ENCODE results near the gene GLDC. TPM values are rescaled to one million over a fixed set of nuclear protein-coding genes. Genes with fewer than 3 reads are reported as not detected.

Gene GLDC
- total RNA-seq, 8 experiments from 2014 or later = 0.76 to 58.7 (median 26.8) TPM

- H3K27ac ChIP-seq = no peak overlapping the region
- no peak for ATAC-seq (replicated peaks in 6 of 8)
- no peak overlapping the region for H3K4me3 ChIP-seq
- peaks cover 0 to 5% of the 10 kb centered on the region in 2 donors for H3K4me1 ChIP-seq (replicated peaks in 1 of 2)
- 0 to 100% (median 86%) methylated on average over 1 to 3 of the region's 11 CpGs; no CpG with 5 or more reads in 5 of the 10 experiments for WGBS, 10 experiments
- in situ Hi-C loops (cut with MboI; ENCODE audit: low pct_unique_long_range_greater_than_20kb in 2 of 9, low sequenced_read_pairs in 9 of 9, unreplicated experiment in 9 of 9) = no loop called here
Measured at GRCh38 chr9:6609497-6610016, 36.0 kb downstream of the GLDC start.

DNA sequence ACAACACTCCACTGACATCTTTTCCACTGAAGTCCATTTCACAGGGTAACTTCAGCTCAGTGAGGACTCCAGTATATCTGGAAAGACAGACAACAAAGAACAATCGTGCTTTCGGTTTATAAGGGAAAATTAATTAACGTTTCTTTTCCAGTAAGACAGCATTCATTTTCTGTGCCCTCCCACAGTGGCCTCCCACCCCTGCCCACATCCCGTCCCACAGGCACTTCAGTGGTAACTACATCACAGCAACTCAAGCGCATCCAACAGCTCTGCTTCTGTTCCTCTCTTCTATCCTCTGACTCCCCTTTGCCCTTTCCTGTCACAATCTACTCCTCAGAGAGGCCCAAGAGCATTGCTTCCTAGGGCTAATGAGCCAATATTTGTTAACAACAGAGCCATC, 40.3 kb downstream of the GLDC start:
- H3K27ac ChIP-seq = no peak overlapping the region
- in situ Hi-C loops (cut with MboI; ENCODE audit: low pct_unique_long_range_greater_than_20kb in 2 of 9, low sequenced_read_pairs in 9 of 9, unreplicated experiment in 9 of 9) = no loop called here
- H3K4me3 ChIP-seq = no peak overlapping the region
- WGBS, 10 experiments = 0 to 94% (median 80%) methylated on average over 1 to 5 of the region's 5 CpGs; no CpG with 5 or more reads in 3 of the 10 experiments
- no peaks in the 10 kb centered on the region for H3K4me1 ChIP-seq (replicated peaks in 1 of 2)
- no peak for ATAC-seq (replicated peaks in 6 of 8)

- in situ Hi-C loops (cut with MboI; ENCODE audit: low pct_unique_long_range_greater_than_20kb in 2 of 9, low sequenced_read_pairs in 9 of 9, unreplicated experiment in 9 of 9) = no loop called here
- Histone ChIP-seq H3K4me3 (no peak overlapping the region), H3K27ac (no peak overlapping the region), H3K4me1 (replicated peaks in 1 of 2) (peaks cover 0 to 4% of the 10 kb centered on the region in 2 donors)
- 70 to 100% (median 95%) methylated on average over 1 to 3 of the region's 4 CpGs; no CpG with 5 or more reads in 6 of the 10 experiments for WGBS, 10 experiments
- no peak for ATAC-seq (replicated peaks in 6 of 8)
Measured at GRCh38 chr9:6600426-6600825, 45.1 kb downstream of the GLDC start.

DNA sequence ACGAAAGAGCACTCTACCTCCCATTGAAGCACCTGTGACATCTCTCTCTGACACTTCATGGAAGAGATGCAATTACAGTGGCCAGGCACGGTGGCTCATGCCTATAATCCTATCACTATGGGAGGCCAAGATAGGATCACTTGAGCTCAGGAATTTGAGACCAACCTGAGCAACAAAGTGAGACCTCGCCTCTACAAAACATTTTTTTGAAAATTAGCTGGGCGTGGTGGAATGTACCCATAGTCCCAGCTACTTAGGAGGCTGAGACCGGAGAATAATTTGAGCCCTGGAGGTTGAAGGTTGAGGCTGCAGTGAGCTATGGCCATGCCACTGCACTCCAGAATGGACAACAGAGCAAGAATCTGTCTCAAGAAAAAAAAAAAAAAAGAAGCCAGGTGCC, 45.5 kb downstream of the GLDC start:
- no peak overlapping the region for H3K27ac ChIP-seq
- peaks cover 0 to 4% of the 10 kb centered on the region in 2 donors for H3K4me1 ChIP-seq (replicated peaks in 1 of 2)
- WGBS, 10 experiments = 29 to 100% (median 94%) methylated on average over 1 to 5 of the region's 5 CpGs; no CpG with 5 or more reads in 1 of the 10 experiments
- in situ Hi-C loops (cut with MboI; ENCODE audit: low pct_unique_long_range_greater_than_20kb in 2 of 9, low sequenced_read_pairs in 9 of 9, unreplicated experiment in 9 of 9) = no loop called here
- H3K4me3 ChIP-seq = no peak overlapping the region
- no peak for ATAC-seq (replicated peaks in 6 of 8)

GRCh38 chr9:6598249-6598725, 47.2 kb downstream of the GLDC start:
- Histone ChIP-seq H3K4me3 (no peak overlapping the region), H3K27ac (no peak overlapping the region), H3K4me1 (replicated peaks in 1 of 2) (peaks cover 0 to 4% of the 10 kb centered on the region in 2 donors)
- in situ Hi-C loops (cut with MboI; ENCODE audit: low pct_unique_long_range_greater_than_20kb in 2 of 9, low sequenced_read_pairs in 9 of 9, unreplicated experiment in 9 of 9) = loop anchor here in 2 of 9 experiments (25.0 kb wide), 1 partner anchor 89 kb away; no protein-coding TSS in a partner anchor
- 28 to 100% (median 75%) methylated on average over 2 to 4 of the region's 4 CpGs; no CpG with 5 or more reads in 1 of the 10 experiments for WGBS, 10 experiments
- ATAC-seq (replicated peaks in 6 of 8) = peak in 5 of 8 experiments; percentile 20 to 47 (median 36)

- 18 to 100% (median 87%) methylated on average over 1 to 4 of the region's 4 CpGs; no CpG with 5 or more reads in 2 of the 10 experiments for WGBS, 10 experiments
- H3K27ac ChIP-seq = no peak overlapping the region
- no peaks in the 10 kb centered on the region for H3K4me1 ChIP-seq (replicated peaks in 1 of 2)
- ATAC-seq (replicated peaks in 6 of 8) = no peak
- H3K4me3 ChIP-seq = no peak overlapping the region
- in situ Hi-C loops (cut with MboI; ENCODE audit: low pct_unique_long_range_greater_than_20kb in 2 of 9, low sequenced_read_pairs in 9 of 9, unreplicated experiment in 9 of 9) = loop anchor here in 2 of 9 experiments (25.0 kb wide), 1 partner anchor 95 kb away; no protein-coding TSS in a partner anchor
Measured at GRCh38 chr9:6592791-6593190, 52.7 kb downstream of the GLDC start.

DNA sequence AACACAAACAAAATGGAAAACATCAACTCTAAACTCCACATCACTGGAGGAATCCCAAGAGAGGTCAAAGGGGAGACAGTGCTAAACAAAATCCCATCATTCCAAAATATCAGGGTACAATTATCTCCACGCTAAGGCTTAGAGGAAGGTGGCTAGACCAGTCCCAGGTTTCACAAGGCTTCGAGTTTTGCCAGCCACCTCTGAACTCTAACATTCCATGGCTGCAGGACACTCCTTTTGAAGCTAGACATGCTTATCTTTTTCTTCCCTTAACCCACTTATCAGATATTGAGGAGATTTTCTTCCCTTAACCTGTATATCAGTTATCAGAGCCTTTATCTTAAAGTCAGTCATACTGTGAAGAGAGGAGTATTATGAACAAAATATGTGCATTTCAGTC, 53.3 kb downstream of the GLDC start:
- WGBS, 10 experiments = 33 to 100% (median 75%) methylated on average over 1 to 2 of the region's 2 CpGs; no CpG with 5 or more reads in 6 of the 10 experiments
- H3K27ac ChIP-seq = no peak overlapping the region
- in situ Hi-C loops (cut with MboI; ENCODE audit: low pct_unique_long_range_greater_than_20kb in 2 of 9, low sequenced_read_pairs in 9 of 9, unreplicated experiment in 9 of 9) = loop anchor here in 2 of 9 experiments (25.0 kb wide), 1 partner anchor 95 kb away; no protein-coding TSS in a partner anchor
- H3K4me1 ChIP-seq (replicated peaks in 1 of 2) = no peaks in the 10 kb centered on the region
- ATAC-seq (replicated peaks in 6 of 8) = no peak
- no peak overlapping the region for H3K4me3 ChIP-seq

DNA sequence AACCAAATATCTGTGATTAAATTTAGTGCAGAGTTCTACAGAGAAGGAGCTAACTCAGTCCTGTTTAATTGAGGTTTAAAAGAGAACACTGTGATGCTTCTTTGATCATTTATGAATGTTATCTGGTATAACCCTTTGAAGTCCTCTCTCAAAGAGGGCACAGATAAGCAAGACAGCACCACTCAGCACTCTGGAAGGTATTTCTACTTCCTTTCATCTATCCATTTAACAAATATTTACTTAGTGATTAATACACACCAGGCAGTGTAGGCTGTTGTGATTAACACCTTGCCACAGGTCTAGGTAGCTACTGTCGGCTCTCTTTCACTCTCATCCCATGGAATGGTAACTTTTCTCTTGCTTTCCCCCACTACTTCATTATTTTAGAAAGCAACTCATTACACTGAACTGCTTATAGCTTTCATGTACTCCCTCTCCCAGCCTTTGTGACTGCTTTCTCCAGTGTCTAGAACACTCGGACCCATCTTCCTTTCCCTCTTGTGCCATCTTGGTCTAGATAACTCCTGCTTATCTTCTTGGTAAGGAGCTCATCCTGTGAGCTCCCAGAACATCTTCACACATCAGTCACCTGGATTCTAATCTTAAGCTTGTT, 54.7 kb downstream of the GLDC start:
- WGBS, 10 experiments = 0 to 100% (median 98%) methylated on average over 1 to 2 of the region's 2 CpGs; no CpG with 5 or more reads in 2 of the 10 experiments
- Histone ChIP-seq H3K4me3 (no peak overlapping the region), H3K4me1 (replicated peaks in 1 of 2) (no peaks in the 10 kb centered on the region), H3K27ac (no peak overlapping the region)
- in situ Hi-C loops (cut with MboI; ENCODE audit: low pct_unique_long_range_greater_than_20kb in 2 of 9, low sequenced_read_pairs in 9 of 9, unreplicated experiment in 9 of 9) = loop anchor here in 2 of 9 experiments (25.0 kb wide), 1 partner anchor 96 kb away; no protein-coding TSS in a partner anchor
- ATAC-seq (replicated peaks in 6 of 8) = no peak

- H3K4me1 ChIP-seq (replicated peaks in 1 of 2) = no peaks in the 10 kb centered on the region
- 60 to 100% (median 97%) methylated on average over 1 to 2 of the region's 2 CpGs; no CpG with 5 or more reads in 4 of the 10 experiments for WGBS, 10 experiments
- in situ Hi-C loops (cut with MboI; ENCODE audit: low pct_unique_long_range_greater_than_20kb in 2 of 9, low sequenced_read_pairs in 9 of 9, unreplicated experiment in 9 of 9) = loop anchor here in 2 of 9 experiments (25.0 kb wide), 1 partner anchor 97 kb away; no protein-coding TSS in a partner anchor
- H3K4me3 ChIP-seq = no peak overlapping the region
- no peak for ATAC-seq (replicated peaks in 6 of 8)
- H3K27ac ChIP-seq = no peak overlapping the region
Measured at GRCh38 chr9:6590334-6590733, 55.2 kb downstream of the GLDC start.

DNA sequence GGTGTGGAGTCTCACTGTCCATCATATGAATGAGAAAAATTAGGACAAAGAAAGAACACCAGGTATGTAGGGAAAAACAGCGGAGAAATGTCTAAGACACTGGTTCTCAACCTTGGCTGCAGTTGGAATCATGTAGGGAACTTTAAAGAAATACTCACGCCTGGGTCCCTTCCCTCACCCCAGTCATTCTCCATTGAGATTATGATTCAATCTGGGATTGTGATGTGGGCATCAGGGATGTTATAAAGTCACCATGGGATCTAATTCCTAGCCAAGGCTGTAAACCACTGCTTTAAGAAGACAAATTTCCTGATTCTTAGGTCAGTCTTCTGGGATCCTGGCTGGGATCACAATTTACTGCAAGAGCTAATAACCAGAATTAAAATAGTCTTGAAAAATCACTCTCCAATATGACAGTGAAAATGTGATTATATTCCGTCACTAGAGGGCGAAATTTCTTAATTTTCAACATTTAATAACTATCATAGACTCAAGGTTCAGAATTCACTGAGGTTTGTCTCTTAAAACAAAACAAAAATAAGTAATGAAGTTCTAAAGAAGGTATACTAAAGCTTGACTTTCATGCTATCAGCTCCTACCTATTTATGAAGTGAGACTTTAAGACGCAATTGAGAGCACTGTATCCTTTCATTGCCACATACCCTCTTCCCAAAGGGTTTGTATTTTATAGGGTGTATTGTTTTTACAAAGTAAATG, 60.5 kb downstream of the GLDC start:
- Histone ChIP-seq H3K4me1 (replicated peaks in 1 of 2) (no peaks in the 10 kb centered on the region), H3K4me3 (no peak overlapping the region), H3K27ac (no peak overlapping the region)
- 20 to 88% (median 49%) methylated on average over 3 to 5 of the region's 5 CpGs; no CpG with 5 or more reads in 1 of the 10 experiments for WGBS, 10 experiments
- ATAC-seq (replicated peaks in 6 of 8) = peak in 3 of 8 experiments; percentile 58 to 68 (median 61)
- in situ Hi-C loops (cut with MboI; ENCODE audit: low pct_unique_long_range_greater_than_20kb in 2 of 9, low sequenced_read_pairs in 9 of 9, unreplicated experiment in 9 of 9) = loop anchor here in 3 of 9 experiments (10.0 to 25.0 kb wide), 2 partner anchors 80 to 102 kb away; no protein-coding TSS in a partner anchor

DNA sequence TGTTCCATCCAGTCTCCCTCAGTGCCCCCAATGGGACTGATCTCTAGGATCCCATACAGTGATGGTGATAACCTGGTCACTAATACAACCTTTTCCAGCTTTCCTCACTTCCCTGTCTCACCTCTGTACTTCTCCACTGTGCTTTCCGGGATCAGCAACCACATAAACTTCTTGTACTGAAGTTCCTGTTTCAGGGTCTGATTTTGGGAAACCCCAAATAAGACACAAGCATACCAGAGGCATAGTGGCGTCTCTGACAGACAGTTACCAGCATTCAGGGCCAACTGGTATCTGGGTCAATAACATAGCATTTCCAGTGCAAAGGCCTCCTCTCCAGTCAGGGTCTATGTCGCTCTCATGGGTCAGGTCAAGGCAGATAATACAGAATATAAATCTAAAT, 64.3 kb downstream of the GLDC start:
- ATAC-seq (replicated peaks in 6 of 8) = no peak
- in situ Hi-C loops (cut with MboI; ENCODE audit: low pct_unique_long_range_greater_than_20kb in 2 of 9, low sequenced_read_pairs in 9 of 9, unreplicated experiment in 9 of 9) = loop anchor here in 3 of 9 experiments (10.0 to 25.0 kb wide), 2 partner anchors 84 to 106 kb away; no protein-coding TSS in a partner anchor
- WGBS, 10 experiments = 54 to 100% (median 89%) methylated on average over 1 to 3 of the region's 3 CpGs; no CpG with 5 or more reads in 3 of the 10 experiments

DNA sequence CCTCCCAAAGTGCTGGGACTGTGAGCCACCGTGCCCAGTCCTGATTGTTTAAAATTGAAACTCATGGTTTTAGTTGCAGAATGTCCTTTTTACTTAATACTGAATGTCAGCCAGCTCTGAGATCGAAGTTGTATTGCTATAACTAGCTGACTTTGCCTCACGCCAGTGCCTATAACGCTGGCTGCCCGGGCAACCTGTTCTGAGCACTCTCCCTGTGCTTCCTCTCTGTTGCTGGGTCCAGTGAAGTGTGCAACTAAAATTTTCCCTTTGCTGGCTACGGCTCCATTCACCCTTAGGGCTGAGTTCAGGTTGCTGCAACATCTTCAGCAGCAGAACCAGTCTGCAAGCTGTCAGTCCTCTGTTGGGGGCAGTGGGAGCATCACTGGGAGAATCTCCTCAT, 65.9 kb downstream of the GLDC start:
- 40 to 100% (median 87%) methylated on average over 1 to 5 of the region's 6 CpGs; no CpG with 5 or more reads in 1 of the 10 experiments for WGBS, 10 experiments

More for the DNA sequence above, 64.3 kb downstream of the GLDC start:
- Histone ChIP-seq H3K4me3 (no peak overlapping the region), H3K4me1 (replicated peaks in 1 of 2) (no peaks in the 10 kb centered on the region), H3K27ac (no peak overlapping the region)

More for the DNA sequence above, 65.9 kb downstream of the GLDC start:
- Histone ChIP-seq H3K27ac (no peak overlapping the region), H3K4me1 (replicated peaks in 1 of 2) (no peaks in the 10 kb centered on the region), H3K4me3 (no peak overlapping the region)
- ATAC-seq (replicated peaks in 6 of 8) = peak in 2 of 8 experiments; percentile 35 to 80
- in situ Hi-C loops (cut with MboI; ENCODE audit: low pct_unique_long_range_greater_than_20kb in 2 of 9, low sequenced_read_pairs in 9 of 9, unreplicated experiment in 9 of 9) = loop anchor here in 3 of 9 experiments (10.0 to 25.0 kb wide), 2 partner anchors 85 to 108 kb away; no protein-coding TSS in a partner anchor
